Neutrophil (primary cell): ENCODE data around the gene MYH9.
A peak's percentile ranks its signal among the peaks of the same experiment; 100 is the strongest.

Experiments
- H3K27ac ChIP-seq: fragments of 200-600 bp; sonication (generic); 2 replicates; pipeline ENCODE4 v1.5.1; 2016; ENCODE audit warnings: mild to moderate bottlenecking, moderate library complexity
- H3K27me3 ChIP-seq: fragments of 200-600 bp; sonication (generic); 2 replicates; pipeline ENCODE4 v1.6.0; 2016; ENCODE audit warnings: mild to moderate bottlenecking
- H3K36me3 ChIP-seq: fragments of 200-600 bp; sonication (generic); 2 replicates; pipeline ENCODE4 v1.5.1; 2017
- H3K4me1 ChIP-seq, 2 experiments: fragments of 200-600 bp in 1 of 2; sonication (generic) in 1 of 2; 1 replicate in 1 of 2; 2 replicates in 1 of 2; pipeline versions ENCODE4 v1.5.1 to v1.6.1; 2013 to 2016; ENCODE audit warnings: low read depth in 1 of 2, low read length in 1 of 2, mild to moderate bottlenecking in 1 of 2, moderate library complexity in 1 of 2; ENCODE audit not compliant: control insufficient read depth in 1 of 2, insufficient read depth in 1 of 2
- H3K4me3 ChIP-seq, 2 experiments: fragments of 200-600 bp in 1 of 2; sonication (generic) in 1 of 2; 1 replicate in 1 of 2; 2 replicates in 1 of 2; pipeline ENCODE4 v1.5.1; 2013 to 2016; ENCODE audit warnings: low read depth in 1 of 2, low read length in 1 of 2, mild to moderate bottlenecking in 1 of 2, moderate library complexity in 1 of 2
- H3K9me3 ChIP-seq: fragments of 200-600 bp; sonication (generic); 2 replicates; pipeline ENCODE4 v1.5.1; 2016
- TF ChIP-seq, protein P1 (sequence below): fragments of 200-600 bp; sonication (generic); IDR thresholded peaks from 2 replicates; pipeline ENCODE4 v1.5.1; 2016; ENCODE audit warnings: antibody characterized with exemption

The MYH9 gene

DNA sequence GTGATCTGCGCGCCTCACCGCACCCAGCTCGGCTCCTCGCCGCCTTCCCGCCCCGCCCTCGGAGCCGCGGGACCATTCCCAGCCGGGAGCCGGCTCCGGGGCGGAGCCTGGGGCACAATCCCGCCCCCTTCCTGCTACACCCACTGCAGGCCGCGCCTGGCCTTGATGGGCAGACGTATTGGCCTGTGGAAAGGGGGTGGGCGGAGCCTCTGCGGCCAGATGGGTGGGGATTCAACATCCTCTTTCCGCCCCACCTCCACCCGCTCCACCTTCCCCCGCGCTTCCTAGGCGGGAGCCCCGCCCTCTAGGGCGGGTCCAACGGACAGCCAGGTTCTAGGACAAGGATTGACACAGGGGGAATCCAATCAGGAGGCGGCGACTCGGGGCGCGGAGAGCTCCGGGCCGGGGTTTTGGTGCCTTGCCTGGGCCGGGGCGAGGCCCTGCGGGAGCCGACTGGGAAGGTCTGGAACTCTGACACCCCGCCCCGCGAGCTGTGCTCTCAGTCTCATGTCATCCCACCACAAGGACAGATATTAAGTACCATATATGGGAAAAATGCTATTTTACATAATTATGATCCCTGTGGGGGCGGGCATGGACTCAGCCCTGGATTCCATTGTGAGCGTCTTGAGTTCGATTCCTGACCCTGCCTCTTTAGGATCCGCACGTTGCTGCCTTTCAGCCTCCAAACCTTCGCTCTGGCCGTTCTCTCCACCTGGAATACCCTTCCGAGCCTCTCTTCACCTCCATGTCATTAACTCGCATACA, at the start of gene MYH9:
TSS of gene MYH9 (minus strand) at position 9 of the 768 bp plus-strand sequence. CDS start 38,731 bp downstream, outside the sequence.
- Histone ChIP-seq H3K4me1 (peaks cover 61 to 75% of the 10 kb centered on the region in 2 experiments), H3K27me3 (no peaks in the 10 kb centered on the region), H3K9me3 (no peaks in the 10 kb centered on the region), H3K4me3 (peak within 1 kb of the TSS; percentile 90 to 96), H3K27ac (peak within 1 kb of the TSS; percentile 99), H3K36me3 (peaks cover 15% of the 10 kb centered on the region)
- TF ChIP-seq, protein P1, sequence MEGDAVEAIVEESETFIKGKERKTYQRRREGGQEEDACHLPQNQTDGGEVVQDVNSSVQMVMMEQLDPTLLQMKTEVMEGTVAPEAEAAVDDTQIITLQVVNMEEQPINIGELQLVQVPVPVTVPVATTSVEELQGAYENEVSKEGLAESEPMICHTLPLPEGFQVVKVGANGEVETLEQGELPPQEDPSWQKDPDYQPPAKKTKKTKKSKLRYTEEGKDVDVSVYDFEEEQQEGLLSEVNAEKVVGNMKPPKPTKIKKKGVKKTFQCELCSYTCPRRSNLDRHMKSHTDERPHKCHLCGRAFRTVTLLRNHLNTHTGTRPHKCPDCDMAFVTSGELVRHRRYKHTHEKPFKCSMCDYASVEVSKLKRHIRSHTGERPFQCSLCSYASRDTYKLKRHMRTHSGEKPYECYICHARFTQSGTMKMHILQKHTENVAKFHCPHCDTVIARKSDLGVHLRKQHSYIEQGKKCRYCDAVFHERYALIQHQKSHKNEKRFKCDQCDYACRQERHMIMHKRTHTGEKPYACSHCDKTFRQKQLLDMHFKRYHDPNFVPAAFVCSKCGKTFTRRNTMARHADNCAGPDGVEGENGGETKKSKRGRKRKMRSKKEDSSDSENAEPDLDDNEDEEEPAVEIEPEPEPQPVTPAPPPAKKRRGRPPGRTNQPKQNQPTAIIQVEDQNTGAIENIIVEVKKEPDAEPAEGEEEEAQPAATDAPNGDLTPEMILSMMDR = no peak

DNA sequence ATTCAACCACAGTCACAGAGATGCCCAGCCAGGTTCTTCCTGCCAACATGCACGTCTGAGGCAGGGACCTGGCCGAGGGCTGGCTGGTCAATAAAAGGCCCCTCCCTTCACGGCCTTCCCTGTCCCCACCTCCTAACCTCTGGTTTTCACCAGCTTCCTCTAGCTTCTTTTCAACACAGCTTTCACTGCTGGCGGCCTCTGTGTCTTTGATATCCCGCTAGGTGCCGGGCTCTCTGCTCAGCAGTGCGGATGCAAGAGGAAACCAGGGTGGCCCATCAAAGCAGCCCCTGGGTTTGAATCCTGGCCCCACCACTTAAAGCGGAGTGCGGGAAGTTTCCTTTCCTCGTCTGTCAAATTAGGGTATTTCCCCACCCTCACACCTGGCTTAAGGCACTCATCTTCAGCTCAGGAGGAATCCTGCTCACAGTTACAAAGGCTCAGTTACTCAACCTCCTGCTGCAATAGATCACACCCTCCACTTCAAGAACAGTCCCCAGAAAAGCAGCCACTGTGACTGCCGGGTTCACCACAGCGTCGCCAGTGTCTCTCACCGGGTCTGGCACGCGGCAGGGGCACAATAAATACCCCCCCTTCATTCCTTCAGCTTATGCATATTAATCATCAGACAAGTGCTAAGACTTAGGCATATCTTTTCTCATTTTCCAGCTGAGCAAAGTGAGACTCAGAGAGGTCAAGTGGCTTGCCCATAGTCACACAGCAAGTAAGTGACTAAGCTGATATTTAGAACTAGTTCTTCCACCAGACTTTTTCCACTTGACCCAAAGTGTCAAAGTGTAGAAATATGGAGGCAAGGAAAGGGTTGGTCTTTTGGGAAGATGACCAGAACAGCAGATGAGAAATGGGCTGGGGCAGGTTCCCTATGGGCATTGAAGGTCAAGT, 48.0 kb upstream of the MYH9 start:
- H3K9me3 ChIP-seq = no peaks in the 10 kb centered on the region
- H3K4me3 ChIP-seq = peak overlapping the region; percentile 49 to 51
- H3K36me3 ChIP-seq = no peaks in the 10 kb centered on the region
- H3K4me1 ChIP-seq = peaks cover 59 to 63% of the 10 kb centered on the region in 2 experiments
- TF ChIP-seq, protein P1 = no peak
- H3K27me3 ChIP-seq = no peaks in the 10 kb centered on the region
- peak overlapping the region; percentile 91 for H3K27ac ChIP-seq

DNA sequence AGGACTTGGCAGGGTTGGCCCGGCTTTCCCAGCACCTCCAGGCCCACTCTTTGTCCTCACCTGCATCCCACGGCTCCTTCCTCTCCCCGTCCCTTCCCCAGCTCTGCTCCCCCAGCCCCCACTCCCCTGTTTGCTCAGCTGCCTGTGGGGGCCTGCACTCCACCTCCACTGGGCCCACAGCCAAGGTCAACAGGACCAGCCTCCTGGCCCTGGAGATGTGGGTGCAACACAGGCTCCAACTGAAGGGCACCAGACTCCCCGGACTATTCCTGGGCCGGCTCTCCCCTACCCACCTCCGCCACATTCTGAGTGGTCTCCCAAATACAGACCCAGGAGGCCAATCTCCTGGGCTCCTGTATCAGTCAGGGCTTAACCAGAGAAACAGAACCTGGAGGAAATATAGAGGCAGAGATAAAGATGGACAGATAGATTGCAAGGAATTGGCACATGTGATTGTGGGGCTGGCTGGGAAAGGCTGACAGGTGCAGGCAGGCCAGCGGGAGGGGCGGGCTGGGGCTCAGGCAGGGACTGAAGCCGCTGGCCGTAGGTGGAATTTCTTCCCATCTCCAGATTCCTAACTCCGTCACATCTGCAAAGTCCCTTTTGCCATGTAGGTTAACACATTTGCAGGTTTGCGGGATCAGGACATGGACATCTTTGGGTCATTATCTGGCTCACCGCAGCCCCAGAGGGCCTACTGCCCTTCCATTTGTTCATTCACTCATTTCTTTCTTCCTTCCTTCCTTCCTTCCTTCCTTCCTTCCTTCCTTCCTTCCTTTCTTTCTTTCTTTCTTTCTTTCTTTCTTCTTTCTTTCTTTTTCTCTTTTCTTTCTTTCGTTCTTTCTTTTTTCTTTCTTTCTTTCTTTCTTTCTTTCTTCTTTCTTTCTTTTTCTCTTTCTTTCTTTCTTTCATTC, 45.8 kb upstream of the MYH9 start:
- Histone ChIP-seq H3K36me3 (no peaks in the 10 kb centered on the region), H3K27me3 (no peaks in the 10 kb centered on the region), H3K9me3 (no peaks in the 10 kb centered on the region), H3K4me3 (no peak overlapping the region), H3K4me1 (peaks cover 59 to 61% of the 10 kb centered on the region in 2 experiments), H3K27ac (peak overlapping the region; percentile 69)
- TF ChIP-seq, protein P1 = no peak

DNA sequence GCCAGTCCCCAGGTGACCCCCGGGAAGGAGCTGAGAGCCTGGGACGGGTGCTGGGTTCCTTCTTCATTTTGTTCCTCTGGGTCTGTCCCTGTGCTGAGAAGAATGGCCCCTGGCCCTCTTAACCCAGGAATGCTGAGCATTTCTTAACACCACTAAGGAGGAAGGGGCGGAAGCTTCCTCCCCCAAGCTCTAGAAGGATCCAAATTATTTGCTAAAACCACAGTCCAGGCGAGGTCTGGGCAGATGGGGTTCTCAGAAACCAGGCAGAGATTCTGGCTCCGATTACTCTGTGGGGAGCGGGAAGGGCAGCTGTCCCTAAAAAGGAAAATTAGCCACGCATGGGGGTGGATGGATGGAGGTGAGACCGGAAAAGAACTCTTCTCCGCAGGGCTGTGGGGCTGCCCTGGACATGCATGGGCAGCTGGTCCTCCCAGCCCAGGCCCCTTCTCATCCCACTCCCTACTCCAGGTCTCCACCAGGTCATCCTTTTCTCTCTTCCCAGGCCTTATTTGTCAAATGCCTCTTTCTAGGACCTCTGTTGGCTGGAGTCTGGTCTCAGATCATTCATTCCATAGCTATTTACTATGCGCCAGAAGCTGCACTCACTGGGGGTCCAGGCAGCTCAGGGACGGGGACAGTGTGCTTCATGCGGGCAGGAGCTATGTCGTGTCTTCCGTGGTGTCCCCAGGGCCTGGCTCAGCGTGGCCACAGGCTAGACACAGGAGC, 45.0 kb upstream of the MYH9 start:
- H3K4me3 ChIP-seq = no peak overlapping the region
- TF ChIP-seq, protein P1 = no peak
- peak overlapping the region; percentile 69 for H3K27ac ChIP-seq
- H3K36me3 ChIP-seq = no peaks in the 10 kb centered on the region
- H3K9me3 ChIP-seq = no peaks in the 10 kb centered on the region
- peaks cover 59 to 61% of the 10 kb centered on the region in 2 experiments for H3K4me1 ChIP-seq
- H3K27me3 ChIP-seq = no peaks in the 10 kb centered on the region
